ENCODE data around the gene ADCY2.
A peak's percentile ranks its signal among the peaks of the same experiment; 100 is the strongest.

ADCY2 gene

DNA sequence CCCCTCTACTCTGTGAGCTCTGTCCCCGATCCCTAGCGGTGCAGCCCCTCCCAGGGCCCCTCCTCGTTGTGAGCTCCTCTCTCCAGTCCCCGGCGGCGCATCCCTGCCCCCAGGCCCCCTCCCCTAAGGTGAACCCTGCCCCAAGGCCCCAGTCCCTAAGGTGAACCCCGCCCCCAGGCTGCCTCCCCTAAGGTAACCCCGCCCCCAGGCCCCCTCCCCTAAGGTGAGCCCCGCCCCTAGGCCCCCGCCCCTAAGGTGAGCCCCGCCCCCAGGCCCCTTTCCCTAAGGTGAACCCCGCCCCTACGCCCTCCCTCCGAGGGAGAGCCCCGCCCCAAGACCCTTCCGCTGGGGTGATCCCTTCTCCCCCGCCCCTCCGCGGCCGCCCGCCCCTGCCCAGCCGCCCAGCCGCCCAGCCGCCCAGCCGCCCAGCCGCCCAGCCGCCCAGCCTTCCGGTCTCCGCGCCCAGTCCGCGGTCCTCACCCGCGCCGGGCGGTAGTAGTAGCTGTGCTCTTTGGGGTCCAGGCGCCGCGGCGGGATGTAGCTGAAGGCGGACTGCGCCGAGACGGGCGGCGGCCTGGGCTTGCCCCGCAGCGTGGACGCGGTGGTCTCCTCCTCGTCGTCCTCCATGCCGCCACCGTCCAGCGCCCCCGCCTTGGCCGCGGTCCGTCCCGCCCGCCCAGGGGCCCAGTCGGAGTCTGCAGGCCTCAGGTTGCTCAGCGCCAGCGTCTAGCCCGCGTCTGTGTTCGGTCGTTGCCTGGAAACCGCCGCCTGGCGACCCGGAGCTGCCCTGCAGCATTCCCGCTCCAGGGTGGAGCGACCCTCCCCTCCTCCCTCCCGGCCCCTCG, 454.7 kb downstream of the ADCY2 start, which contains the start of gene CFAP90:
Gene CFAP90, minus strand, starts transcription at position 739 of the 845 bp plus-strand sequence. Its CDS starts 112 bp downstream, at position 627.
- no peak for DNase-seq

GRCh38 chr5:7851240-7851592, 455.3 kb downstream of the ADCY2 start:
- DNase-seq = no peak

DNA sequence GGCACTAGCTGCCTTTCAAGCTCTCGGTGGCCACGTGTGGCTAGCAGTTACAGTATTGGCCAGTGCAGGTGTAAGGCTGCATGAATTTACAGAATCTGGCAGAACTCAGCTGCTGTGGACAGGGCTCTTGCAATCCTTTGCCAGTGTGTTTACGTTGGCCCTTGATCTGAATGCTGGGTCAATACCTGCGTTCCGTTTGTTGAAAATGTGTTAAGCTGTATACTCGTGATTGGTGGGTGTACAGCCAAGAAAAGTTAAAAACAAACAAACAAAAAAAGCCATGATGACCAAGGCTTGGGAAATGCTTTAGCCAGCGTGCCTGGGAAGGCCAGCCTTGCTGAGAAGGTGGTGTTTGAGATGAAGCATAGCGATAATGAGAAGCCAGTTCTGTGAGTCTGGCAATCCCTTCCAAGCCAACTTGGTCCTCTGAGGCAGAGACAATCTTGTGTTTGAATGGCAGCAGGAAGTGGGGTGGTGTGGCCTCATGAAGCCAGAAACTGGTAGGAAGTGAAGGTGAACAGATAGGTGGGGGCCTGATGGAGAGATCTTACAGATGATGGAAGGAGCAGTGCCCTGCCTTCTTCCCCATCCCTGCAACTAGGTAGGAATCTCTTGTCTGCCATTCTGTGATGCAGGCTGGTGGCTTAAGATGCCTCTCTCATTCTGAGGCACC, 455.8 kb downstream of the ADCY2 start:
- no peak for DNase-seq

DNA sequence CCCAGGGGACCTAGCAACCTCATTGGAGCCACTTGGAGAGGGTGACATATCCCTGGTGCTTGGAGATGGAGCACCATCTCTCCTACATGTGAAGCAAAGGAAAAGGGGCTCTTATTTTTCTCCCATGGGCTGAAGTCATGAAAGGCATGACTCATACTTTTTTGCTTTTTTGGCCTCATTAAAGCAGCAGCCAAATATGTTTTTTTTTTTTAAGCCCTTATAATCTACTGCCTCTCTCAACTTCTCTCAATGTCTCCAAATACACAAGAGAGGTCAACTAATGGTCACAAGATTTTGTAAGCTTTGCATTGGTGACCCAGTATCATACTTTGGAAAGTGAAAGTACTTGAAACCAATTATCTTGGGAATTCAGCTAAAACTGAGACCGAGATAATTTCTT, 456.6 kb downstream of the ADCY2 start:
- DNase-seq = no peak

GRCh38 chr5:7852988-7853387, 457.1 kb downstream of the ADCY2 start:
- no peak for DNase-seq

GRCh38 chr5:7855611-7856010, 459.7 kb downstream of the ADCY2 start:
- DNase-seq = no peak

GRCh38 chr5:7856855-7857254, 460.9 kb downstream of the ADCY2 start:
- no peak for DNase-seq

- DNase-seq = no peak
Observed at GRCh38 chr5:7857361-7857760, 461.4 kb downstream of the ADCY2 start.

DNA sequence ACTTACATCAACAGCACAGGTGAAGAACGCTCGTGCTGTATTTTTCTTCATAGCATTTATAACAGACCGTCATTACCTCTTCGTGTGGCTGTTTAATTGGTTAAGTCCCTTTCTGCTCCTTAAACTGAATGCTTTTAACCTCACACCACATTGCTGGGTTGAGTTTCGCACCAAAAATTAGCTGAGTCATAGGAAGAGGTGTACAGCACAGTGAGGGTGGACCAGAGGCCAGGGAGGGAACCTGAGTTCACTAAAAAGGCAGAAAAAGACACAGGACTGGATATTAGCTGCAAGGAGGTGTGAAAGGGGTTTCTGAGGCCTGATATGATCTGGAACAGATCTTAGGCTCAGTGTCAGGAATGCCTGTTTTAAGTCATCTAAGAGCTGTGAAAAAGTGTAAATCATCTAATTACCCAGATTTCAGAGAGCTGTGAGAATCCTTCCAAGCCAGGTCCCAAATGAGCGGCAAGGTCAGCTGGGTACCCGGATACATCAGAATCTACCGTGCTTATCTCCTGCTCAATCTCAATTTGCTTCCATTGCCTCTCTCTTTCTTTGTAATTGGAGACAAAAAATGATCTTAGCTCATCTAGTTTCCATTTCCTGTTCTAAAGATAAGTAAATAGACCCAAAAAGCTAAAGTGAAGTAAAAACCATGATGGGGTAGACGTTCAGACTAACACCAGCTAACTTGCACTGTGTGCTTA, 462.1 kb downstream of the ADCY2 start:
- DNase-seq = no peak

GRCh38 chr5:7866196-7866595, 470.3 kb downstream of the ADCY2 start:
- no peak for DNase-seq

GRCh38 chr5:7867260-7867659, 471.3 kb downstream of the ADCY2 start:
- DNase-seq = no peak

DNA sequence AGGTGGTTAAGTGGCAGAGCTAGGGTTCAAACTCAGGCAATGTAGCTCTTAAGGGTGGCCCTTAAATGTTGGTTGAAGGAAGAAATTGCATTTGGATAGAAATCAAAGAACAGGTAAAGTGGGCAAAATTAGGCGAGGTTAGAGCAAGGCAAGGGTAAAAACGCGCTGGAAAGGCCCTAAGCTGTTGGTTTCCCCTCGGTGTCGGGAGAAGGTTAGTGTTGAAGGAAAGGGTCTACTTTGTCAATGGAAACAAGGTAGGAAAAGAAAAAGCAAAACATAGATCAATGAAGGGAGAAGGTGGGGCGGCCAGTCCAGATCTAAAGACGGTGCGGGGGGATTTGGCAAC, 472.5 kb downstream of the ADCY2 start:
- no peak for DNase-seq

DNA sequence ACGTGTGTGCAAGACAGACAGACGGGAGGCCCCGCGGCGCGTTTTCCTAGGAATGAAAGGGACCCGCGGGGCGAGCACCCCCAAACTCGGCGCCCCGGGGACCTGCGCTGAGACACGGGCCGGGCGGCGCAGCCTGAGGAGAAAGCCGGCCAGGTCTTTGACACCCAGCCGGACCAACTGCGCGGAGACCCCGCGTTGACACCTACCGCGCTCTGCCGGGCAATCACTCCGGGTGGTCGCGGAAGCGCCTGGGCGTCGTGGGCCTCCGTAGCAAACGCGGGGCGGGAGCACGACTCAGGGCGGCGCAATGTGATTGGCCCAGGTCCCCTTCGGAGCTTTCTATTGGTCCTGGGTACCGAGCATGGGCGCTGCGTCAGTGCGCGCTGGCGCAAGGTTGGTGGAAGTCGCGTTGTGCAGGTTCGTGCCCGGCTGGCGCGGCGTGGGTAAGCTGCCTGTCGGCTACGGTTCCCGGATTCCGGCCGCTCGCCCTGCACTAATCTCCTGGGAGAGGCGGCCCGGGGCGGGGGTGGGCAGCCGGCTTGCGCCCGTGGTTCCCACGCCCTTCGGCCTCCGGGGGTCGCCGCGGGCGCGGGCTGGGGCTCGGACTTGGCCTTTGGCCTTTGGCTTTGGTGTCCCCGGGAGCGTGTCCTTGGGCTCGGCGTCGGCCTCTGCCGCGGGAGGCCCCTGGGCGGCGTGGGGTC, 473.0 kb downstream of the ADCY2 start, which contains the start of the genes FASTKD3 and MTRR:
Gene FASTKD3, minus strand, starts transcription at position 259 of the 701 bp plus-strand sequence. CDS start 948 bp downstream, outside the sequence.
Gene MTRR, plus strand, starts transcription at position 376 of the 701 bp plus-strand sequence. CDS start 1,647 bp downstream, outside the sequence.
- peak; percentile 81 for DNase-seq

DNA sequence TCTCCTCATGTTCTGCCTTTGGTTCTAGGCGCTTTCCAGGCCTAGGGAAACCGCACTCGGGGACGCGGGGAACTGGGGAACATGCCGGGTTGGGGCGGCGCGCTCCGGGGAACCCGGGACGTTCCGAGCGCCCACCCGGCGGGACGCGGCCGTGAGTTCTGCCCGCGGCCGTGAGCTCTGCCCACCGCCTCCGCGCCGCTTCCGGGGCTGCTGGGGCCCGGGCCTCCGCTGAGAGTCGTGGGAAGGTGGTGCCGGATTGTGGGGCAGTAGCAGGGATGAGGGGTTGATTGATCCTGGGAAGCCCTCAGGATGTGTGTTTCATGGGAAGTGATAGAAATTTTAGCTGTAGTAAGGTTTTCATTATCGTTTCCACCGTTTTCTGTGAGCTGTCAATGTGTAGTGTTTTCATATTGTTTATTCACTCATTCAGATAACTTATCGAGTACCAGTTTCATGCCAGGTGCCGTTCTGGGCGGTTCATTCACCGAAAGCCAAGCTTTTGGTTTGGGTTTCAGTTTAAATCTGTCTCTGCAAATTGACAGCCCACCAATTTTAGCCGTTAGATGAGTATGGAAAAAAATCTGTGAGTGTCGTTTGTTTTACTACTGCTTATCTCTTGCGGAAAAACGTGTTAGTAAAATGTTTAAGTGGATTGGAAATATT, 473.7 kb downstream of the ADCY2 start:
- DNase-seq = no peak

DNA sequence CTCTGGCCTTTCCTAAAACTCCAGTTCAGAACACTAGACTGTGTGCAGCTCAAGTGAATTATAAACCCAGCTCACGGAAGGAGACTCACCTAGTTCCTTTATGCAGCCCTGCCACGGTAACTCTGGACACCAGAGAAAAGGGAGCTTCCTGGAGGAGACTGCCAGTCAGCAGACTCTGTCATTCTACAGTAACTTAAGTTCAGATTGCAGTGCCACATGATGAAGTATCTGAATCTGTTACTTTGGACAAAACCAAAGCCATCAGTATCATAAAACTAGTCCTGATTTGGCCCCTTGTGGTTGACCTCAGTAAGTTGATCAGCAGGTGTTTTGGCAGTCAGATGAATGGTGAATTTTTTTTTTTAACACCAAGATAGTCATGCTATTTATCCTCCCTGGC, 475.7 kb downstream of the ADCY2 start:
- DNase-seq = no peak

GRCh38 chr5:7872517-7873130, 476.7 kb downstream of the ADCY2 start:
- DNase-seq = no peak

GRCh38 chr5:7873216-7873615, 477.3 kb downstream of the ADCY2 start:
- DNase-seq = no peak

GRCh38 chr5:7874639-7875038, 478.7 kb downstream of the ADCY2 start:
- DNase-seq = no peak

DNA sequence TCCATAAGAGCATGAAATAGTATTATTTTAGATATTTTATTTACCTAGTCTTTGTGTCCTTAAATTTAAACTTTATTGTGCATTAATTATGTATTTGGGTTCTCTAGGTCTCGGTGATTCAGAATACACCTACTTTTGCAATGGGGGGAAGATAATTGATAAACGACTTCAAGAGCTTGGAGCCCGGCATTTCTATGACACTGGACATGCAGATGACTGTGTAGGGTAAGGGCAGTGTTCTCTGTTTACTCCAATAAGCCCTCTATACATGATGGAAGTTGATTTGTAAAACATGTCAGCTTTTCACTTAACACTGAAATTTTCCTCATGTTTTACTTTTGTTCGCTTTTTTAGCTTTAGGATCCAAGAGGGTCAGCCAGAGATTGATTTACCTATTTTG, 479.2 kb downstream of the ADCY2 start:
- DNase-seq = no peak

DNA sequence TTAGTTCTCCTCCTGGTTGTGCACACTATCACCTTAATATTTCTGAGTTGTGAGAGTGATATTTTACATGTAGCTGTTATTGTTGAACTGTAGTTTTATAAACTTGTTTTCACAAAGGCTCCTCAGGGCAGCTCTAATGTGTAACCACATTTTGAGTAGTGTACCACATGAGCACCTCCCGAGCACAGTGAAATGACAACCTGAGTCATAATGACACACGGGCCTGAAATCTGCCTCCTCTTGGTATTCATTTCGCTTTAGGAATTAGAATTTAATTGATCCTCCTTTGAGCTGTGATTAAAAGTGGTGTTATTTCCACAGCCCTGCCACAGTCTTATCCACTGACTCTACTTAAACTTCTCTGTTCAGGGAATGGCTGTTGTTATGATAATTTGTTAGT, 480.9 kb downstream of the ADCY2 start:
- DNase-seq = no peak

- no peak for DNase-seq
Observed at GRCh38 chr5:7877851-7878250, 481.9 kb downstream of the ADCY2 start.

DNA sequence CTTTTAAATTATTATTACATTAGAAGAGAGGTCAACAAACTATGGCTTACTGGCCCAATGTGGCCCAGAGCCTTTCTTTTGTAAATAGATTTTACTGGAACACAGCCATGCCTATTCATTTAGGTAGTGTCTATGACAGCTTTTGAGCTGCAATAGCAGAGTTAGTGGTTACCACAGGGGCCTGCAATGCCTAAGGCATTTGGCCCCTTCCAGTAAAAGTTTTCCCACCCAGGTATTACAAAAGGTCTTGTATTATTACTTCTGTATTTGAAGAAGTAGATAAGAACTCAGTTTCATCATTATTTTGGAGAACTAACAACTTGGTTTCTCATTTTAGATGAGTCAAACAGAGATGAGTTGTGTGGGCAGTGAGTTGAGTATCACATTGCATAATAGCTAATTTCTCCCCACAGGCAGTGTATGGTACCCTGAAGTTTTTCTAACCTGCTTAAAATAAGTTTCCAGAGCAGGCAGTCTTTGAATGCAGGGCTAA, 482.5 kb downstream of the ADCY2 start:
- DNase-seq = no peak
